K562 (cell line): Measurements from ENCODE around the gene TBP. TPM values are rescaled to one million over a fixed set of nuclear protein-coding genes. Genes with fewer than 3 reads are reported as not detected.

Experiments used
- AFF1 ChIP-seq, 2 experiments: fragments of 450-650 bp; IDR thresholded peaks; 2 replicates each; pipeline ENCODE4 v1.6.1; 2018; ENCODE audit warnings: mild to moderate bottlenecking in 2 of 2, low read depth in 1 of 2; ENCODE audit not compliant: partially characterized antibody in 2 of 2
- SP1 ChIP-seq: sonication (generic); formaldehyde crosslinking; IDR thresholded peaks from 2 replicates; pipeline ENCODE4 v1.8.1; 2022; ENCODE audit warnings: mild to moderate bottlenecking, missing genetic modification reagents
- ZNF766 ChIP-seq: fragments of 200-800 bp; sonication (Bioruptor generic); conservative IDR thresholded peaks from 2 replicates; pipeline ENCODE4 v1.6.1; 2016; ENCODE audit warnings: missing genetic modification characterization, missing compliant biosample characterization
- polyA plus RNA-seq, 8 experiments: library from polyadenylated mRNA; depleted of rRNA in 4 of 8; stranded (reverse) in 5 of 8; unstranded in 3 of 8; fragments of >200 nt; fragmentation: Nextera tagmentation in 2 of 8; fragmentation: Illumina TruSeq in 1 of 8; extraction: Ambion mirVana in 2 of 8; extraction: Trizol in 1 of 8; gene quantifications; 2 replicates each; pipeline versions ENCODE4 v1.2.1 to v1.2.3, GENCODE V29; 2011 to 2014; ENCODE audit warnings: inconsistent platforms in 1 of 8, missing spikeins in 1 of 8
- total RNA-seq, 7 experiments: library from RNA; depleted of rRNA in 6 of 7; stranded (reverse); fragments of >200 nt in 6 of 7; fragmentation: Illumina TruSeq in 2 of 7; extraction: Trizol in 2 of 7; gene quantifications; 2 replicates each; pipeline versions ENCODE4 v1.2.1 to v1.2.3, GENCODE V29; 2011 to 2021; ENCODE audit warnings: low replicate concordance in 1 of 7
- TF ChIP-seq, protein P1 (sequence below), 2 experiments: fragments of 450-650 bp in 1 of 2; sonication (generic) in 1 of 2; formaldehyde crosslinking in 1 of 2; IDR thresholded peaks in 1 of 2; conservative IDR thresholded peaks in 1 of 2; 2 replicates each; pipeline versions ENCODE4 v1.6.1 to v1.8.1; 2016 to 2023; ENCODE audit warnings: mild to moderate bottlenecking in 2 of 2, moderate library complexity in 2 of 2, inconsistent platforms in 1 of 2, missing genetic modification reagents in 1 of 2
- TF ChIP-seq, protein P2 (sequence below): sonication (generic); formaldehyde crosslinking; IDR thresholded peaks from 2 replicates; pipeline ENCODE4 v1.8.0; 2023; ENCODE audit warnings: missing genetic modification reagents, mild to moderate bottlenecking, borderline replicate concordance

TBP gene
- total and polyA plus RNA-seq, 9 of the 15 experiments (the other 6 are each of a cell fraction or from before 2014, with no cell fraction given) = 28.5 to 86.1 (median 39.5) TPM

DNA sequence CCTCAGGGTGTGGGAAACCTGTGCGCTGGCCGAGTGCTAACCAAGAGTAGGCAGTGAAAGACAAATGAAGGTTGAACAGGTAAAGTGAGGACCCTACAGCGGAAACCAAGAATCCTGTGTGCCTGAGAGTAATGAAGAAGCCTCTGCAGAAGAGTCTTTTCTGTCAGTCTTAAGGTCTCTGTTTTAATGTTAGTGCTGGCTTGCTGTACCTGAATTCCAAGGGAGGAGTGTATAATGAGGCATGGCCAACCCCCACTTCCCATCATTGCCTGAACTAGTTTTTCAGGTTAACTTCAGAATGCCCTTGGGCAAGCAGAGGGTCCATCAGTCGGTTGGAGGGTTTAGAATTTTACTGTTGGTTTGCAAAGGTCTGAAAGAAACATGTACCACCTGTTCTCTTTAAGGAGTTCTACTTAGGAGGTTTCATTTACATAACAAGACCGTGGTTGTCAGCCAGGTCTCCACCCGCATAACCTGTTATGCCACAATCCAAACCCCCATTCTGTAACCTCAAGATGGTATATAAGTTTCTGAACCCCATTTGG is 30.9 kb downstream of the TBP start (continued):
- peak in 1 of 2 experiments; percentile 8 for TF ChIP-seq AFF1 (IDR thresholded peaks at IDR 0.05; ENCODE audit: low read depth in 1 of 2, partially characterized antibody in 2 of 2)
- TF ChIP-seq ZNF766 (CRISPR knock-in tag) = peak; percentile 37; the same call in 1 of the 2 replicates
- TF ChIP-seq SP1 (CRISPR knock-in tag) = 0 out of 2 replicates have a peak, but pooled peaks have one; percentile 43
- TF ChIP-seq, protein P1, sequence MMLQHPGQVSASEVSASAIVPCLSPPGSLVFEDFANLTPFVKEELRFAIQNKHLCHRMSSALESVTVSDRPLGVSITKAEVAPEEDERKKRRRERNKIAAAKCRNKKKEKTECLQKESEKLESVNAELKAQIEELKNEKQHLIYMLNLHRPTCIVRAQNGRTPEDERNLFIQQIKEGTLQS (IDR thresholded peaks at IDR 0.05) = no peak
- TF ChIP-seq, protein P1 (CRISPR knock-in tag; conservative IDR thresholded peaks at IDR 0.05) = peak; percentile 78; the same call in 1 of the 2 replicates
- TF ChIP-seq, protein P2, sequence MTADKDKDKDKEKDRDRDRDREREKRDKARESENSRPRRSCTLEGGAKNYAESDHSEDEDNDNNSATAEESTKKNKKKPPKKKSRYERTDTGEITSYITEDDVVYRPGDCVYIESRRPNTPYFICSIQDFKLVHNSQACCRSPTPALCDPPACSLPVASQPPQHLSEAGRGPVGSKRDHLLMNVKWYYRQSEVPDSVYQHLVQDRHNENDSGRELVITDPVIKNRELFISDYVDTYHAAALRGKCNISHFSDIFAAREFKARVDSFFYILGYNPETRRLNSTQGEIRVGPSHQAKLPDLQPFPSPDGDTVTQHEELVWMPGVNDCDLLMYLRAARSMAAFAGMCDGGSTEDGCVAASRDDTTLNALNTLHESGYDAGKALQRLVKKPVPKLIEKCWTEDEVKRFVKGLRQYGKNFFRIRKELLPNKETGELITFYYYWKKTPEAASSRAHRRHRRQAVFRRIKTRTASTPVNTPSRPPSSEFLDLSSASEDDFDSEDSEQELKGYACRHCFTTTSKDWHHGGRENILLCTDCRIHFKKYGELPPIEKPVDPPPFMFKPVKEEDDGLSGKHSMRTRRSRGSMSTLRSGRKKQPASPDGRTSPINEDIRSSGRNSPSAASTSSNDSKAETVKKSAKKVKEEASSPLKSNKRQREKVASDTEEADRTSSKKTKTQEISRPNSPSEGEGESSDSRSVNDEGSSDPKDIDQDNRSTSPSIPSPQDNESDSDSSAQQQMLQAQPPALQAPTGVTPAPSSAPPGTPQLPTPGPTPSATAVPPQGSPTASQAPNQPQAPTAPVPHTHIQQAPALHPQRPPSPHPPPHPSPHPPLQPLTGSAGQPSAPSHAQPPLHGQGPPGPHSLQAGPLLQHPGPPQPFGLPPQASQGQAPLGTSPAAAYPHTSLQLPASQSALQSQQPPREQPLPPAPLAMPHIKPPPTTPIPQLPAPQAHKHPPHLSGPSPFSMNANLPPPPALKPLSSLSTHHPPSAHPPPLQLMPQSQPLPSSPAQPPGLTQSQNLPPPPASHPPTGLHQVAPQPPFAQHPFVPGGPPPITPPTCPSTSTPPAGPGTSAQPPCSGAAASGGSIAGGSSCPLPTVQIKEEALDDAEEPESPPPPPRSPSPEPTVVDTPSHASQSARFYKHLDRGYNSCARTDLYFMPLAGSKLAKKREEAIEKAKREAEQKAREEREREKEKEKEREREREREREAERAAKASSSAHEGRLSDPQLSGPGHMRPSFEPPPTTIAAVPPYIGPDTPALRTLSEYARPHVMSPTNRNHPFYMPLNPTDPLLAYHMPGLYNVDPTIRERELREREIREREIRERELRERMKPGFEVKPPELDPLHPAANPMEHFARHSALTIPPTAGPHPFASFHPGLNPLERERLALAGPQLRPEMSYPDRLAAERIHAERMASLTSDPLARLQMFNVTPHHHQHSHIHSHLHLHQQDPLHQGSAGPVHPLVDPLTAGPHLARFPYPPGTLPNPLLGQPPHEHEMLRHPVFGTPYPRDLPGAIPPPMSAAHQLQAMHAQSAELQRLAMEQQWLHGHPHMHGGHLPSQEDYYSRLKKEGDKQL (CRISPR knock-in tag) = no peak
